Measurements from ENCODE around the gene LHFPL6.

- TF ChIP-seq CTCF (IDR thresholded peaks at IDR 0.05) (no peak), POLR2A (IDR thresholded peaks at IDR 0.05) (no peak)
These were observed 118.3 kb downstream of the LHFPL6 start for GRCh38 chr13:39484506-39485313.

Data from Peyer's patch (tissue), 4 donors.